ENCODE measurements around the gene NCR3LG1.

Gene NCR3LG1

GRCh38 chr11:17394743-17395390 lies 43.3 kb downstream of the NCR3LG1 start:
- no peak for DNase-seq

- no peak for DNase-seq
Measured at GRCh38 chr11:17395554-17395961, 44.0 kb downstream of the NCR3LG1 start.

- DNase-seq = no peak
Measured at GRCh38 chr11:17395978-17396377, 44.4 kb downstream of the NCR3LG1 start.

- no peak for DNase-seq
Measured at GRCh38 chr11:17396598-17397310, 45.2 kb downstream of the NCR3LG1 start.

- DNase-seq = no peak
Measured at GRCh38 chr11:17397311-17398002, 45.9 kb downstream of the NCR3LG1 start.

- DNase-seq = no peak
Measured at GRCh38 chr11:17399236-17399635, 47.6 kb downstream of the NCR3LG1 start.

GRCh38 chr11:17400048-17400775 lies 48.6 kb downstream of the NCR3LG1 start:
- DNase-seq = no peak

- no peak for DNase-seq
Measured at GRCh38 chr11:17401316-17401715, 49.7 kb downstream of the NCR3LG1 start.

GRCh38 chr11:17401841-17402240 lies 50.2 kb downstream of the NCR3LG1 start:
- no peak for DNase-seq

GRCh38 chr11:17402486-17402885 lies 50.9 kb downstream of the NCR3LG1 start:
- DNase-seq = no peak

- no peak for DNase-seq
Measured at GRCh38 chr11:17403980-17404759, 52.6 kb downstream of the NCR3LG1 start.

GRCh38 chr11:17405232-17406005 lies 53.8 kb downstream of the NCR3LG1 start:
- DNase-seq = no peak

- DNase-seq = no peak
Measured at GRCh38 chr11:17406082-17406817, 54.6 kb downstream of the NCR3LG1 start.

GRCh38 chr11:17406818-17407149 lies 55.2 kb downstream of the NCR3LG1 start:
- no peak for DNase-seq

GRCh38 chr11:17407575-17407974 lies 56.0 kb downstream of the NCR3LG1 start:
- no peak for DNase-seq

GRCh38 chr11:17408026-17408425 lies 56.4 kb downstream of the NCR3LG1 start:
- DNase-seq = no peak

- no peak for DNase-seq
Measured at GRCh38 chr11:17408641-17409040, 57.0 kb downstream of the NCR3LG1 start.

GRCh38 chr11:17410606-17411379 lies 59.2 kb downstream of the NCR3LG1 start:
- DNase-seq = no peak

- no peak for DNase-seq
Measured at GRCh38 chr11:17411418-17411817, 59.8 kb downstream of the NCR3LG1 start.

GRCh38 chr11:17412488-17413180 lies 61.0 kb downstream of the NCR3LG1 start:
- DNase-seq = no peak

All from stimulated activated CD4-positive, alpha-beta T cell treated with anti-CD3 and anti-CD28 coated beads, Interleukin-1b, Interleukin-23, amount 100 ng/mL, for 48 hours (primary cell).